CD14-positive monocyte (primary cell): Measurements from ENCODE around the gene OSBPL2. TPM values are rescaled to one million over a fixed set of nuclear protein-coding genes. Genes with fewer than 3 reads are reported as not detected.

Experiments
- DNase-seq, 3 donors: peaks; one replicate each; pipeline ENCODE4 v3.0.0-alpha.2; 2011 to 2022
- H2AFZ ChIP-seq: 2 replicates; pipeline ENCODE4 v1.6.0; 2012; ENCODE audit warnings: mild to moderate bottlenecking, low read depth, low read length, inconsistent platforms; ENCODE audit not compliant: insufficient read depth, poor library complexity, severe bottlenecking
- H3K27ac ChIP-seq, 2 donors: 1 replicate in 1 of 2; 2 replicates in 1 of 2; pipeline ENCODE4 v1.5.1; 2012 to 2013; ENCODE audit warnings: low read length in 2 of 2, control low read depth in 1 of 2, inconsistent platforms in 1 of 2, low read depth in 1 of 2, mild to moderate bottlenecking in 1 of 2
- H3K27me3 ChIP-seq, 2 donors: one replicate each; pipeline versions ENCODE4 v1.6.0 to v1.6.1; 2011 to 2013; ENCODE audit warnings: low read length in 2 of 2; ENCODE audit not compliant: control insufficient read depth in 2 of 2, insufficient read depth in 2 of 2
- H3K36me3 ChIP-seq, 2 donors: replicated peaks in 1 of 2; 1 replicate in 1 of 2; 2 replicates in 1 of 2; pipeline versions ENCODE4 v1.5.1 to v1.6.1; 2012 to 2013; ENCODE audit warnings: low read length in 2 of 2, control low read depth in 1 of 2, inconsistent platforms in 1 of 2, mild to moderate bottlenecking in 1 of 2; ENCODE audit not compliant: insufficient read depth in 2 of 2, control insufficient read depth in 1 of 2
- H3K4me1 ChIP-seq, 2 donors: 1 replicate in 1 of 2; 2 replicates in 1 of 2; pipeline versions ENCODE4 v1.5.1 to v1.6.1; 2012 to 2013; ENCODE audit warnings: low read length in 2 of 2, control low read depth in 1 of 2, inconsistent platforms in 1 of 2, mild to moderate bottlenecking in 1 of 2, moderate library complexity in 1 of 2; ENCODE audit not compliant: insufficient read depth in 2 of 2, control insufficient read depth in 1 of 2
- H3K4me2 ChIP-seq: replicated peaks from 2 replicates; pipeline ENCODE3; 2012; ENCODE audit warnings: low read length, moderate library complexity, mild to moderate bottlenecking; ENCODE audit not compliant: poor library complexity, severe bottlenecking; ENCODE audit errors: extremely low read depth
- H3K4me3 ChIP-seq, 3 experiments: fragments of 200-600 bp in 1 of 3; sonication (generic) in 1 of 3; replicated peaks in 1 of 3; 1 replicate in 2 of 3; 2 replicates in 1 of 3; pipeline ENCODE4 v1.5.1; 2011 to 2013; ENCODE audit warnings: low read length in 3 of 3, mild to moderate bottlenecking in 3 of 3, control low read depth in 2 of 3, low read depth in 2 of 3, inconsistent platforms in 1 of 3, moderate library complexity in 1 of 3
- H3K79me2 ChIP-seq: 2 replicates; pipeline ENCODE4 v1.6.0; 2012; ENCODE audit warnings: mild to moderate bottlenecking, control low read depth, inconsistent platforms, low read length, moderate library complexity; ENCODE audit not compliant: insufficient read depth
- H3K9ac ChIP-seq: 2 replicates; pipeline ENCODE4 v1.6.0; 2017; ENCODE audit warnings: low read length, mild to moderate bottlenecking; ENCODE audit not compliant: insufficient read depth, poor library complexity, severe bottlenecking
- H3K9me3 ChIP-seq, 2 donors: replicated peaks in 1 of 2; 1 replicate in 1 of 2; 2 replicates in 1 of 2; pipeline versions ENCODE4 v1.5.1 to v1.6.1; 2012 to 2013; ENCODE audit warnings: low read length in 2 of 2, control low read depth in 1 of 2; ENCODE audit not compliant: control insufficient read depth in 1 of 2, insufficient read depth in 1 of 2
- H4K20me1 ChIP-seq: 2 replicates; pipeline ENCODE4 v1.6.0; 2012; ENCODE audit warnings: mild to moderate bottlenecking, low read length, control low read depth, moderate library complexity; ENCODE audit not compliant: insufficient read depth
- H3K27ac Mint-ChIP-seq, 7 donors: one replicate each; pipeline ENCODE4 v1.8.0; 2020; ENCODE audit warnings: mild to moderate bottlenecking in 7 of 7, mixed read lengths in 7 of 7, moderate library complexity in 6 of 7, inconsistent platforms in 2 of 7
- H3K27me3 Mint-ChIP-seq, 3 donors: one replicate each; pipeline ENCODE4 v1.8.0; 2021 to 2022; ENCODE audit warnings: low read depth in 3 of 3, mild to moderate bottlenecking in 3 of 3, mixed read lengths in 3 of 3, moderate library complexity in 3 of 3, inconsistent platforms in 1 of 3
- H3K36me3 Mint-ChIP-seq, 2 donors: one replicate each; pipeline ENCODE4 v1.8.0; 2020; ENCODE audit warnings: mixed read lengths in 2 of 2, inconsistent platforms in 1 of 2, mild to moderate bottlenecking in 1 of 2
- H3K4me1 Mint-ChIP-seq: one replicate; pipeline ENCODE4 v1.8.0; 2020; ENCODE audit warnings: mild to moderate bottlenecking, mixed read lengths
- H3K4me3 Mint-ChIP-seq, 2 donors: one replicate each; pipeline ENCODE4 v1.8.0; 2020; ENCODE audit warnings: mild to moderate bottlenecking in 2 of 2, mixed read lengths in 2 of 2, moderate library complexity in 1 of 2
- H3K9me3 Mint-ChIP-seq, 7 donors: one replicate each; pipeline ENCODE4 v1.8.0; 2020 to 2022; ENCODE audit warnings: mixed read lengths in 7 of 7, mild to moderate bottlenecking in 6 of 7, moderate library complexity in 6 of 7, inconsistent platforms in 2 of 7
- WGBS: methylation state at CpG from one replicate; pipeline ENCODE4 v1.1.5; 2013; ENCODE audit warnings: missing lambda C conversion rate; ENCODE audit not compliant: insufficient coverage; 5-methylcytosine and 5-hydroxymethylcytosine counted together
- intact Hi-C, 2 donors: fragments of 100-400 bp; cut with micrococcal nuclease; formaldehyde crosslinking; loops; one replicate each; pipeline versions ENCODE4 v1.15.0 to v1.15.1; 2023
- polyA plus RNA-seq, 3 donors: library from polyadenylated mRNA; depleted of rRNA in 1 of 3; unstranded in 2 of 3; stranded (reverse) in 1 of 3; fragments of 300-500 nt in 2 of 3; fragments of >200 nt in 1 of 3; fragmentation: Illumina TruSeq in 2 of 3; gene quantifications; 1 replicate in 2 of 3; 2 replicates in 1 of 3; pipeline ENCODE4 v1.2.3, GENCODE V29; 2012 to 2021
- TF ChIP-seq, protein P1 (sequence below): fragments of 200-600 bp; IDR thresholded peaks from one replicate; pipeline ENCODE4 v1.8.0; 2022; ENCODE audit warnings: antibody characterized with exemption, mild to moderate bottlenecking

OSBPL2 gene
- polyA plus RNA-seq, 3 donors, result 12.9 to 29.1 (median 17.9) TPM

DNA sequence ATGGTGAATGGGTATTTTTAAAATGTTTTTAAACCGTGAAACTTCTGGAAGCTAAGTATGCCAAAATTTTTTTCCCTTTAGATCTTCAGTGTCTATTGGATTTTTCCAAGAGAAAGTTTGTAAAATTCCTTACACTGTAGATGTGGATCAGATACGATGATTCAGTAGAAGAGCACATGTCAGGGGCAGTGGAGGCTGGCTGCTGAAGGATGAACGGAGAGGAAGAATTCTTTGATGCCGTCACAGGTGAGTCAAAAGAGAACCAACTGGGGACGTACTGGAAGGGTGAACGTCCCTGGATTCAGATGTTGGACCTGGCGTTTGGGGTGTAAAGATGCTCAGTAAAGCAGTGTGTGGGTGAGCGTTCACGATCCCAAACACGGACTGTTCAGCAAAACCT is 17.7 kb downstream of the OSBPL2 start:
- intact Hi-C loops, result no loop called here
- 99% methylated on average over 9 of the region's 10 CpGs for WGBS
- Histone ChIP-seq H3K4me1 (no peaks in the 10 kb centered on the region), H3K36me3 (peaks cover 46 to 72% of the 10 kb centered on the region in 2 donors), H2AFZ (no peak overlapping the region), H3K79me2 (peaks cover 50% of the 10 kb centered on the region), H4K20me1 (peaks cover 92% of the 10 kb centered on the region), H3K9me3 (no peaks in the 10 kb centered on the region), H3K27me3 (no peaks in the 10 kb centered on the region), H3K9ac (no peak overlapping the region), H3K4me2 (no peak overlapping the region), H3K27ac (no peak overlapping the region), H3K4me3 (no peak overlapping the region)
- TF ChIP-seq, protein P1, sequence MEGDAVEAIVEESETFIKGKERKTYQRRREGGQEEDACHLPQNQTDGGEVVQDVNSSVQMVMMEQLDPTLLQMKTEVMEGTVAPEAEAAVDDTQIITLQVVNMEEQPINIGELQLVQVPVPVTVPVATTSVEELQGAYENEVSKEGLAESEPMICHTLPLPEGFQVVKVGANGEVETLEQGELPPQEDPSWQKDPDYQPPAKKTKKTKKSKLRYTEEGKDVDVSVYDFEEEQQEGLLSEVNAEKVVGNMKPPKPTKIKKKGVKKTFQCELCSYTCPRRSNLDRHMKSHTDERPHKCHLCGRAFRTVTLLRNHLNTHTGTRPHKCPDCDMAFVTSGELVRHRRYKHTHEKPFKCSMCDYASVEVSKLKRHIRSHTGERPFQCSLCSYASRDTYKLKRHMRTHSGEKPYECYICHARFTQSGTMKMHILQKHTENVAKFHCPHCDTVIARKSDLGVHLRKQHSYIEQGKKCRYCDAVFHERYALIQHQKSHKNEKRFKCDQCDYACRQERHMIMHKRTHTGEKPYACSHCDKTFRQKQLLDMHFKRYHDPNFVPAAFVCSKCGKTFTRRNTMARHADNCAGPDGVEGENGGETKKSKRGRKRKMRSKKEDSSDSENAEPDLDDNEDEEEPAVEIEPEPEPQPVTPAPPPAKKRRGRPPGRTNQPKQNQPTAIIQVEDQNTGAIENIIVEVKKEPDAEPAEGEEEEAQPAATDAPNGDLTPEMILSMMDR, result no peak
- no peak for DNase-seq
- H3K4me1 Mint-ChIP-seq, result no peaks in the 10 kb centered on the region
- no peak overlapping the region for H3K4me3 Mint-ChIP-seq
- H3K9me3 Mint-ChIP-seq, result no peaks in the 10 kb centered on the region
- H3K36me3 Mint-ChIP-seq, result peaks cover 65 to 75% of the 10 kb centered on the region in 2 donors
- peaks cover 0 to 4% (median 0%) of the 10 kb centered on the region in 3 donors for H3K27me3 Mint-ChIP-seq
- peak overlapping the region in 1 of 7 donors; percentile 34 for H3K27ac Mint-ChIP-seq

DNA sequence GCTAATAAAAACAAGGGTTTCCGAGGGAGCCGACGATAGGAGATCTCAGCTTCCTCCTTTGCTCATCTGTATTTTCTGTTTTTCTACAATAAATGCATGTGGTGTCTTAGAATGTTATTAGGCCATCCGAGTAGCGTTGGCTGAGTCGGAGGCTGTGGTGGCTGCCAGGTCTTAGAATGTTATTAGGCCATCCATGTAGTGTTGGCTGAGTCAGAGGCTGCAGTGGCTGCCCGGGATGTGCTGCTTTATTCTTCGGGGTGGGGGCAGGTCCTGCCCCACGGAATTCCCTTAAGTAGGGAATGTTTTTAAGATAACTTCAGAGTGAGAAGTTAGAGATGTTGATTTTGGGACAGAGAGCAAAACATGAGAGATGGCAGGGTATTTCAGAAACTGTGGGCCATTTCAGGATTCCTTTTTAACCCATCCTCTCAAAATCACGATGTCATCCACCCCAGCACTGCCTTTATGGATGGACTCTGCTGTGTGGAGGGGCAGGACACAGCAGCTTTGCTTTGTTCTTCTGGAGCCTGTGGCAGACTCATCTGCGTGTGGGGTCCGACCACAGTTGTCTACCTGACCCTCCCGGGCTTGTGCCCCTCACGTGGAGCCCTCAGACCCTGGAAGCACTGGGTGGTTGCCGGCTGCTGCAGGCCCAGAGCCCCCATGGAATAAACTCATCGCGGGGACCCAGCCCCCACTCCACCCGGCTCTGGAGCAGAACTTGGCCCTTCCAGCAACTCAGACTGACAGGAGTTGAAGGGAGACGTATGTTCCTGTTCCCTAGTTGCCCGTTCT is 20.4 kb downstream of the OSBPL2 start:
- peaks cover 0 to 2% (median 0%) of the 10 kb centered on the region in 3 donors for H3K27me3 Mint-ChIP-seq
- peaks cover 29% of the 10 kb centered on the region for H3K79me2 ChIP-seq
- H3K4me3 Mint-ChIP-seq, result no peak overlapping the region
- no peaks in the 10 kb centered on the region for H3K4me1 Mint-ChIP-seq
- no peaks in the 10 kb centered on the region for H3K4me1 ChIP-seq
- H3K9me3 Mint-ChIP-seq, result peaks cover 0 to 2% (median 0%) of the 10 kb centered on the region in 7 donors
- no peak overlapping the region for H3K4me3 ChIP-seq
- TF ChIP-seq, protein P1, result no peak
- H3K27ac ChIP-seq, result no peak overlapping the region
- peaks cover 68 to 89% of the 10 kb centered on the region in 2 donors for H3K36me3 ChIP-seq
- WGBS, result 95% methylated on average over 13 of the region's 20 CpGs
- H3K4me2 ChIP-seq, result no peak overlapping the region
- H3K9me3 ChIP-seq, result no peaks in the 10 kb centered on the region
- H3K36me3 Mint-ChIP-seq, result peaks cover 78 to 92% of the 10 kb centered on the region in 2 donors
- peaks cover 64% of the 10 kb centered on the region for H4K20me1 ChIP-seq
- H3K27ac Mint-ChIP-seq, result peak overlapping the region in 1 of 7 donors; percentile 53
- H2AFZ ChIP-seq, result no peak overlapping the region
- no peaks in the 10 kb centered on the region for H3K27me3 ChIP-seq
- no peak overlapping the region for H3K9ac ChIP-seq
- no peak for DNase-seq
- intact Hi-C loops, result no loop called here
